Jurkat, Clone E6-1 (cell line): ENCODE data around the gene PLA2G1B.
"Not testable (repeated sequence)": the region's sequence is repeated elsewhere in the genome, so short reads cannot be mapped to it uniquely, and the experiment has no call there.

Experiments
- DNase-seq: peaks from one replicate; pipeline ENCODE4 v3.0.0-alpha.2; 2011; ENCODE audit warnings: low read depth, low spot score
- H3K4me3 ChIP-seq: 2 replicates; pipeline ENCODE4 v1.5.1; 2011; ENCODE audit warnings: mild to moderate bottlenecking, low read length, control low read depth, moderate library complexity

The PLA2G1B gene

DNA sequence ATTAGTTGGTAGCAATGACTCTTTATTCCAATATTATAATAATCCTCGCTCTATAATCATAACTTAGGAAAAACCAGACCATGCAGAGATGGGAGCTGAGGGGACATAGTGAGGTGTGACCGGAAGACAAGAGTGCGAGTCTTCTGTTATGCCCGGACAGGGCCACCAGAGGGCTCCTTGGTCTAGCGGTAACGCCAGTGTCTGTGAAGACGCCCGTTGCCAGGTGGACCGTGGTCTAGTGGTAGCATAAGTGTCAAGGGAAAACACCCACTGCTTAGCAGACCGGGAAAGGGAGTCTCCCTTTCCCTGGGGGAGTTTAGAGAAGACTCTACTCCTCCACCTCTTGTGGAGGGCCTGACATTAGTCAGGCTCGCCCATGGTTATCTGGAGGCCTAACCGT, 7.9 kb upstream of the PLA2G1B start:
- not testable (repeated sequence) for DNase-seq, H3K4me3 ChIP-seq

DNA sequence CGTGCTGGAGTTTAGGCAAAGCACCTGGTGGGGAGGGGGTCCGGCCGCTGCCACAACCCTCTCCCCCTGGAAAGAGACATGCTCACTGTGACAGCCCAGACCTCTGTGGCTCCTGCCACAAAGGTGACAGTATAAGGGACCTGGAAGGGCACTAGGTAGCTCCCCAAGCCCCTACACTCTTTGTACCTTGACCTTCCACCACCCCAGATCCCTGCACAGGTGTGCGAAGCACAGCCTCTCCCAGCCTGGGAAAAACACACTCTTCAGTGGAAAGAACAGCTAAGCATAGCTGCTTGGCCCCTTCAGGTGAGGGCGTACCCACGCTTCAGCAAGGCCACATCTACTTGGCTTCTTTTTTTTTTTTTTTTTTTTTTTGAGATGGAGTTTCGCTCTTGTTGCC, 4.9 kb upstream of the PLA2G1B start:
- no peak overlapping the region for H3K4me3 ChIP-seq
- DNase-seq = no peak

DNA sequence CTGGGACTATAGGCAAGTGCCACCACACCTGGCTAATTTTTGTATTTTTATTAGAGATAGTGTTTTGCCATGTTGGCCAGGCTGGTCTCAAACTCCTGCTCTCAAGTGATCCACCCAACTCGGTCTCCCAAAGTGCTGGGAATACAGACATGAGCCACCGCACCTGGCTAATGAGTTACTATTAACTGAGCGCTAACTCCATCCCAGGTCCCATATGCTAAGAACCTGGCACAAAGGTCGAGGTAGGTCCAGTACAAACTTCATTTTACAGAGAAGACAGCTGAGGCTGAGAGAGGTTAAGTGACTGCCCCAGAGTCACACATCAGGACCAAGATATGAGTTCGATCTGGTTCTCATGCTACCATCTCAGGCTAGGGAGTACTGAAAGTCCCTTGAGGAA, 4.5 kb upstream of the PLA2G1B start:
- no peak overlapping the region for H3K4me3 ChIP-seq
- no peak for DNase-seq

DNA sequence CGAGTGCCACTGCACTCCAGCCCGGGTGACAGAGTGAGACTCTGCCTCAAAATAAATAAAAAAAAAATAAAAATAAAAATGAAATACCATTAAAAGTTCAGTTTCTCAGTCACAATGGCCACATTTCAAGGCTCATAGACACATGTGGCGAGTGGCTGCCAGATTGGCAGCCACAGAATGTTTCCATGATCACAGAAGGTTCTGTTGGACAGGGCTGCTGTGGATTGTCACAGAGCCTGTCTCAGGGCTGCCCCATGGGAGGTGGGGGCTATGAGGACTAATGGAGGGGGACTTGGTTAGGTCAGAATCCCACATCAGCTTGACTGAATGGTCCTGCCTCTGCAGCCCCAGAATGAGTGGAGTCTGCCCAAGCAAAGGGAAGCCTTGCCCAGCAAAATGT, 3.8 kb upstream of the PLA2G1B start:
- DNase-seq = no peak
- H3K4me3 ChIP-seq = no peak overlapping the region

DNA sequence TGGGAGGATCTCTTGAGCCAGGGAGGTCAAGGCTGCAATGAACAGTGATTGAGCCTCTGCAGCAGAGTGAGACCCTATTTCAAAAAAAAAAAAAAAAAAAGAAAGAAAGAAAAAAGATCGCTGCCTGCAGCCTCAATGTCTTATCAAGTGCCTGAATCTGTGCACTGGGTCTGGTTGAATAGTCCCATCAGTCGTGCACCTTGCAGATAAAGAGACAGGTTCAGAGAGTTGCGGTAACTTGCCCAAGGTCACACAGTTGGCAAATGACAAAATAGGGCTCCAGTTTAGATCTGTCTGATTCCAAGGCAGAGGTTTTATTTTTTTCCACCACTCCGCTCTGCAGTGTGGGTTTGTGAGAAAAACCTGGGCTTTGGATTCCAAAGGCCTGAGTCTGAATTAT, 649 bp upstream of the PLA2G1B start:
- peak; percentile 66 for DNase-seq
- no peak overlapping the region for H3K4me3 ChIP-seq

DNA sequence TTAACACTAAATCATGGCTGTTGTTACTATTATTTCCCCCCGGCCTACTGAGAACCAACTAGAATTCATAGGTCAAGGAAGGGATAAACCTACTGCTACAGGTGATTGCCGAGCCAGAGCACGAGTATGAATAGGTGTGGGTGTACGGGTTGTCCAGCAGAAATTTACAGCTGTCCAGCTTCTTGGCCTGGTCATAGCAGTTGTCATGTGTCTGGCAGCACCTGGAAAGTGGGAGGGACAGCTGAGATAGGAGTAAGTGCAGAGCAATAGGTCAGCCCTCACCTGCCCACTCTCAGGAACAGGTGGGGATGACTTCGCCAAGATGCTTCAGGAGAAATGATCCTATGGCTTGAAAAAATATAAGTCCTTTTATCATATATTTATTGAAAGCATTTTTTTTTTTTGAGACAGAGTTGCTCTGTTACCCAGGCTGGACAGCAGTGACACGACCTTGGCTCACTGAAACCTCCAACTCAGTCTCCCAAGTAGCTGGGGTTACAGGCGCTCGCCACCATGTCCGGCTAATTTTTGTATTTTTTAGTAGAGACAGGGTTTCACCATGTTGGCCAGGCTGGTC, 2.6 kb downstream of the PLA2G1B start:
- DNase-seq = no peak
- H3K4me3 ChIP-seq = no peak overlapping the region

DNA sequence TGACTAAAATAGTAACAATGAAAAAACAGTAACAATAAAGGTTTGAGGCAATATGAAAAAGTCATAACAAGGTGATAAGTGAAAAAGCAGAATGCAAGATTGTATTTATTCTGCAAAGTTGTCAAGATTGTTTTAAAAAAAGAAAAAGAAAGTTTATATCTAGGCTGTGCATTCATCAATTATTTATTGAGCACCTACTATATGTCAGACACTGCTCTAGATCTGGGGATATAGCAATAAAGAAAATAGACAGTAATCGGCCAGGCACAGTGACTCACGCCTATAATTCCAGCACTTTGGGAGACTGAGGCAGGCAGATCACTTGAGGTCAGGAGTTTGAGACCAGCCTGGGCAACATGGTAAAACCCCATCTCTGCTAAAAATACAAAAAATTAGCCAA, 3.8 kb downstream of the PLA2G1B start:
- no peak overlapping the region for H3K4me3 ChIP-seq
- DNase-seq = no peak

DNA sequence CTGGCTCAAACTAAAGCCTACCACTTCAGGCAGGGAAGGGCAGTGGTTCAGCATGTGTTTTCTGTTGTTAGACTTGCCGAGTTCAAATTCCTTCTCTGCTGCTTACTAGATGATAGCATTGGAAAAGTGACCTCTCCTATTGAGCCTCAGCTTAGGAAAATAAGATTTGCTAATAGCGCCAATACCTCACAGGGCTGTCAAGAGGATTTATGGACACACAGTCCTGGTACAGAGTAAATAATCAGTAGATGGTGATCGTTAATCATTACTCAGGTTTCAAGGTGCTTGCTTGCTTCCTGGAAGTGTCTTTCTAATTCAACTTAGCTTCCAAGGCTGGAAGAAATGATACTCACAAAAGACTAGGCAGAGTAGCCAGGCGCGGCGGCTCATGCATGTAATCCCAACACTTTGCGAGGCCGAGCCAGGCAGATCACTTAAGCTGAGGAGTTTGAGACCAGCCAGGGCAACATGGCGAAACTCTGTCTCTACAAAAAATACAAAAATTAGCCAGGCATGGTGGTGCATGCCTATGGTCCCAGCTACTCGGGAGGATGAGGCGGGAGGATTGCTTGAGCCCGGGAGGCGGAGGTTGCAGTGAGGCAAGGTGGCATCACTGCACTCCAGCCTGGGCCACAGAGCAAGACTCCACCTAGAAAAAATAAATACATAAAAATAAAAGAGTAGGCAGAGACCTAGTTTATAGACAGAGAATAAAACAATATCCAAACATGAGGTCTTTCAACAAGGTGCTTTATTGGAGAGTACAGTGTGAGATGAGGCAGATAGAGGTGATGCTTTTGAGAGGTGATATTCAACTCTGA, 6.0 kb downstream of the PLA2G1B start:
- no peak for DNase-seq
- H3K4me3 ChIP-seq = no peak overlapping the region

DNA sequence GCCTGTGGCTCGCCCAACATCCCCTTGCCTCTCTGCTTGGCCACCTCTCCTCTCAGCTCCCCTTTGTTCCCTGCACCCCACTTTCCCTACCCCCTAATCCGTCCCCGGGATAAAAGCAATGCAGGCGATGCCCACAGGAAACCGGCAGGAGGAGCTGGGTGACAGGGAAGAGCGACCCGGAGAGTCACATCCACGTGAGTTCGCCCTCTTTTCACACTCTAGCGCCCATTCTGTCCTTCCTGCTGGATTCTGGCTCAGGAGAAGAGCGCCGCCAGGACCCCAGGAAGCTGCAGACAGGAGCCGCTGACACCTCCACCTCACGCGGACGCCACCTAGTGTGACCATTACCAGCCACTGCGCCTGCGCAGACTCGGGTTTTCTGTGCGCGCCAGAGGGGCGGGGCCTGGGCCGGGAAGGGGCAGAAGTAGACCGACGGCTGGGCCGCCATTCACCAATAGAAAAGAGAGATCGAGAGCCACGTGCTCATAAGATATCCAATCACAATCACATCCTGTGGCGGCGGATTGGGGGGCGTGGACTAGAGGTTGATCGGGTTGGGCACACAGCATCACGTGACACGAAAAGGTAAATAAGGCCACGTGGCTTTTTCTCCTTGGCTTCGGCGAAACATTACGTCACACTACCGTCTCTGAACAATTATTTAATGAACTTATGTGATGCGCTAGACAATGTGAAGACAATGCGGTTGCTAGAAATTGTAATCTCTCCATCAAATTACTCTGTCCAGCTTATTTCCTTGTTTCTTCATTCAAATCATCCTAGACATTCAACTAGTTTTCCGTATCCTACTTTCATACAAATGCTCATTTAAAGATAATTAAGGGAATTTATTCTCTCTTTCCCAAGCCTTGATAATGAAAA, 10.1 kb downstream of the PLA2G1B start:
- DNase-seq = peak; percentile 99
- peak overlapping the region; percentile 86 for H3K4me3 ChIP-seq

DNA sequence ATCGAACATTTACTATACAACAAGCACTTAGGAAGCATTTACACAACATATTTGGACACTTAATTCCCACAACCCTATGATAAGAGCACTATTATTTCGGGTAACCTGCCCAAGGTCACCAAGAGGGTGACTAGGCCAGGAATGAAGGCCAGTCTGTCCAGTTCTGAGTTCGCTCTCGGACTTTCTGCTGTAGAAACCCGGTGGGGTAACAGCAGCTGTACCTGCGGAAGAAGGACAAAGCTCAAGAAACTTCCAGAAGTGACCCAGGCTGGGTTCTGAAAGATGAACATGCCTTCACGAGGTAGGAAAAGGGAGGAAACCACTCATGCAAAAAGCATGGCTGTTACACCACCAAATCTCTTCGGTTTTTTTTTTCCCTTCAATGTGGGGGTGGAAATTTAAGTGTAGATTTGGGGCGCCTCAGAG, 10.8 kb downstream of the PLA2G1B start:
- peak overlapping the region; percentile 86 for H3K4me3 ChIP-seq
- DNase-seq = no peak

DNA sequence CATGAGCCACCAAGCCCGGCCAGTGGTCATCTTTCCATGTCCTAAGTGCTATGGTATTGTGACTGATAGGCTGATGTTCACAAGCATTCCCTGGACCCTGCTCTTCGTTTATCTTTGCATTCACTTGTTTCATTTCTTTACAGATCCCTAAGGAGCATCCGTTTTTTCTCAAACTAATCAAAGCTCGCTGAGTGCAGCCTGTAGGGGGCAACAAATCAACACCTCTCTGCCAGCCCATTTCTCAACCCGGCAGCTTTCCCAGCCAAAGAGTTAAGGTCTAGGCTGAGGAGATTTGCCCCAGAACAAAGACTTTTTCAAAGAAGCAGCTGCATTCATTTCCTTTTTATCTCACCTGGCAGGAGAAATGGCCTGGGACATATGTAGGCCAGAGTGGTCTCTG, 13.4 kb downstream of the PLA2G1B start:
- H3K4me3 ChIP-seq = no peak overlapping the region
- DNase-seq = peak; percentile 29

DNA sequence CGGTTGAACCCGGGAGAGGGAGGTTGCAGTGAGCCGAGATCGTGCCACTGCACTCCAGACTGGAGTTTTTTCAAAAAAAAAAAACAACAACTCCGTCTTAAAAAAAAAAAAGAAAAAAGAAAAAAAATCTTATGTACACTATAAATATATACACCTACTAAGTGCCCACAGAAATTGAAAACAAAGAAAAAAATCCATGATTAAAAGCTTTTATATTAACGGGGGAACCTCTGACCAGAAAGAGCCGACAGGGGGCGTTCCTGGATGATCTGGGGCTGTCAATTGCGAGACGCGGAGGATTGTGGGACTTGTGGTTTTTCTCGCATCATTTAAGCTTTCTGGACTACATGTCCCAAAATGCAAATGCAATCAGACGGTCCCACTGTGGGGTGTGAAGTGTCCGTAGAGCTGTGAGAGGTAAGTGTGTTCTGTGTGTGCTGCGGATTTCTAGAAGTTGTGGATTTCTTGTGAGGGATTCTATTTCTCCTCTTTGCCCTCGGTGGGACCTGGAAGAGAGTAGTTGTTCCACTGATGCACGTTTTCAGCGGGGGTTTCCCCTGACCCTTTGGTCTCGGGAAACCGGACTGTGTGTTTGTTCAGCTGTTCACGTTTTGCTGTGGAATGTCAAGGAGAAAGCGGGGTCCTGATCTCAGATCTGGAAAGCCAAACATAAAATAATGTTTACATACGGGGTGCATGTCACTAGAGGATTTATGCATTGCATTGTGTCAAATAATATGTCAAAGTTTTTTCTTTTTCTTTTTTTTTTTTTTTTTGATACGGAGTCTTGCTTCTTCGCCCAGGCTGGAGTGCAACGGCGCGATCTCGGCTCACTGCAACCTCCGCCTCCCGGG, 25.4 kb downstream of the PLA2G1B start, which contains the start of gene SIRT4:
Gene SIRT4 (plus strand): TSS at position 360 of the 854 bp plus-strand sequence. CDS start 1,241 bp downstream, outside the sequence.
- peak; percentile 95 for DNase-seq
- peak within 1 kb of the TSS; percentile 91 for H3K4me3 ChIP-seq

DNA sequence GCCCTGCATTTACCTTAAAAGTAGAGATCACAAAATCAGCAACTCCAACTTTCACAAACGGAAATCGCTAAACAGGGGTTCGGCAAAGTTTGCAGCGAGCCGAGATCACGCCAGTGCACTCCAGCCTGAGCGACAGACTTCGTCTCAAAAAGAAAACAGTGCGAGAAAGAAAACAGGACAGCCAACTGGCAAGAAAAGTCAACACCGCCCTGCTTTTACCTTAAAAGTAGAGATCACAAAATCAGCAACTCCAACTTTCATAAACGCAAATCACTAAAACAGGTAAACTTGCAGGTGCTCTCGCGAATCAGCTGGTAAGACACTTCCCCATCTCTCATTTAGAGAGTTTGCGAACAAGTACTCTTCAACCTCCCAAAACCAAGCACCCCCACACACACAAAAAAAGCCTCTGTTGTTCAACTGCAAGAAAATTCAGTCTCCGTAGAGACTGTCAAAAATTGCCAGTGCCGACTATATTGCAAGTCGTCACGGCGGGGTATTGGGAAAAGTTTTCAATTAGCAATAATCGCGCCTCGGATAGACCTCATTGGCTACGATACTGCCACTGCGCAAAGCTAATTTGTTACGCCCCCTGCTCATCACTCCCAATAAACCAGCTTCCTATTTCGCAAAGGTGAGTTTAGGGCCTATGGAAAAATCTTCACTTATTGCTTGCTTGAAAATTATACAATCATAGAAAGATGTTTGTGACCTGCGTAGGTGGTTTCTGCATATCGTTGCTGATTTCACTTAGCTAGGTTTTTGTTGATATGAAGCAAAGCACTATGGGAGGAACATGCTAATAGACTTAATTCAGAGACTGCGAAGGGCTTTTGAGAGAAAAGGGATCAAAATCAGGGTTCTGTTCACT, 34.7 kb downstream of the PLA2G1B start, which contains the start of gene RNU4-1:
Gene RNU4-1 (minus strand): TSS at position 577 of the 871 bp plus-strand sequence.
- DNase-seq = peak; percentile 99

DNA sequence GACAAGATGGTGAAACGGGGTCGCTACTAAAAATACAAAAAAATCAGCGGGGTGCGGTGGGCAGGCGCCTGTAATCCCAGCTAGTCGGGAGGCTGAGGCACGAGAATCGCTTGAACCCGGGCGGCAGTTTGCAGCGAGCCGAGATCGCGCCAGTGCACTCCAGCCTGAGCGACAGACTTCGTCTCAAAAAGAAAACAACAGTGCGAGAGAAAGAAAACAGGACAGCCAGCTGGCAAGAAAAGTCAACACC, 35.2 kb downstream of the PLA2G1B start:
- no peak for DNase-seq
- H3K4me3 ChIP-seq = peak overlapping the region; percentile 62

More for the DNA sequence above, 34.7 kb downstream of the PLA2G1B start, which contains the start of gene RNU4-1:
- H3K4me3 ChIP-seq = peak within 1 kb of the TSS; percentile 62

DNA sequence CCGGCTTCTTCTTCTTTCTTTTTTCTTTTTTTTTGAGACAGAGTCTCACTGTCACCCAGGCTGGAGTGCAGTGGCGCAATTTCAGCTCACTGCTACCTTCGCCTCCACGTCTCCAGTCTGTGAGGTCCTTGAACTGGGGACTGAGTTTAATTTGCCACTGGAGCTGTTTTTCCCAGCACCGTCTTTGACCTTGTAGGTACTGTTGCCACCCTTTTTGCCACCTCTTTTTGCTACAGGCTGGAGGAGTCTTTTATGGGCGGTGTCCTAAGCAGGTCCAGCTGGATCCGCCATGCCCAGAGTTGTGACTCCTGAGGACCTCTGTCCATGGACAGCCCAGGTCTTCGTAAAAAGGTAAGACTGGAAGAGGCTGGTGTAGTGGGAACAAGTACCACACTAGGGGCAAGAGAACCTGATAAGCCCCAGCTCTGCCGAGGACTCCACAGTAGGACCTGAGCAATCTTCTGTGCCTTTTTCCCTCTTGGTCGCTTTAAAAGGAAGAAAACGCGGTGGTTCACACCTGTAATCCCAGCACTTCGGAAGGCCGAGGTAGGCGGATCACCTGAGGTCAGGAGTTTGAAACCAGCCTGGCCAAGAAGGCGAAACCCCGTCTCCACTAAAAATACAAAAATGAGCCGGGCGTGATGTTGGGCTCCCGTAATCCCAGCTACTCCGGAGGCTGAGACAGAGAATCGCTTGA, 36.8 kb downstream of the PLA2G1B start:
- peak; percentile 22 for DNase-seq
- H3K4me3 ChIP-seq = peak overlapping the region; percentile 17

DNA sequence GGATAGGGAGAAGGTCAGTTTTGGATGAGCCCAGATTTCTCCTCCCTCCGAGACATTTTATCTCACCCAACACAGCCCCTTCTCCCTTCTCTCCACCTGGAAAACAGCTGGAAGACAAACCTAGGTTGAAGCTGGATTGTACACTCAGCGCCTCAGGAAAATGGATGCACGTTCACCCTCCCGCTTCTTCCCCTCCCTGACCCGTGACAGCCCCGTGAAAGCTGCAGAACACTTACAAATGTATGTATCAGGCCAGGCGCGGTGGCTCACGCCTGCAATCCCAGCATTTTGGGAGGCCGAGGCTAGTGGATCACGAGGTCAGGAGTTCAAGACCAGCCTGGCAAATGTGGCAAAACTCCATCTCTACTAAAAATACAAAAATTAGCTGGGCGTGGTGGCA, 40.1 kb downstream of the PLA2G1B start:
- DNase-seq = no peak
- no peak overlapping the region for H3K4me3 ChIP-seq

DNA sequence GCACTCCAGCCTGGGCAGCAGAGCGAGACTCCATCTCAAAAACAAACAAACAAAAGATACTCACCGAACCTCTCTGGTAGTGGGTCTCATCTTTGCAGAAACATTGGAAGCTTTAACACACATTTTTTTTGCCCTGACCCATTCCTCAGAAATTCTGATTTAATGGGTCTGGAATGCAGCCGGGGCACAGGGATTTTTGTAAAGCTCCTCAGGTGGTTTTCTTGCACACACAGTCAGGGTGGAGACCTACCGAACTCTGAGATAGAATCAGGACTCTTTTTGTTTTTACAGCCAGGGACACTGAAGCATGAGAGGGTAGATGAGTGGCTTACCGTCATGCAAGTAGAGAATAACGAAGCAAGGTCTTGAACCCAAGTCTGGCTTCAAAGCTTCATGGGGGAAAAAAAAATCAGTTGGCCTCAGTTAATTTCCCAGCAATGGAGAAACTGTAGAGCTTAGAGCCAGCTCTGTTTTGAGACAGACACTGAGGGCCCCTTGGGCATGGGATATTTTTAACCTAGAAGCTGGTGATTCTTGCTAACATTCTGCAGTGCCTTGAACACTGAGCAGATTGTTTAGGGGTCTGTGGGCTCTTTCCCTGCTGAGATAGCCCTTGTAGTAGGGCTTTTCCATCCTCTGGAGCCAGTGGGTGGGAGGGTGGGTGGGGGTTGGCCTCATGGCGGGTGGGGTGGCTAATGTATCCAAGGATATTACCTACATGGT, 40.6 kb downstream of the PLA2G1B start:
- DNase-seq = no peak
- H3K4me3 ChIP-seq = no peak overlapping the region
